HEK293 (cell line): ENCODE data around the gene AURKAIP1.
A peak's percentile ranks its signal among the peaks of the same experiment; 100 is the strongest.

Source experiments
- CTCF ChIA-PET: fragments of 350-600 bp; formaldehyde crosslinking; extraction: SDS; loops from one replicate; lab custom pipeline; 2021; ENCODE audit warnings: antibody characterized with exemption; lab: Yijun Ruan, JAX
- POLR2A ChIA-PET: fragments of 300-600 bp; formaldehyde crosslinking; extraction: SDS; loops from one replicate; lab custom pipeline; 2020; ENCODE audit warnings: antibody characterized with exemption, inconsistent platforms; lab: Yijun Ruan, JAX
- H3K27ac ChIP-seq: fragments of 200-500 bp; sonication (Bioruptor generic); 2 replicates; pipeline ENCODE4 v1.5.1; 2014; ENCODE audit warnings: low read depth, low read length, control low read depth, inconsistent platforms; ENCODE audit errors: extremely low read depth
- H3K36me3 ChIP-seq, 2 experiments: fragments of 200-500 bp in 1 of 2; sonication (Bioruptor generic) in 1 of 2; 1 replicate in 1 of 2; 2 replicates in 1 of 2; pipeline ENCODE4 v1.5.1; 2014 to 2017; ENCODE audit warnings: inconsistent platforms in 2 of 2, low read length in 2 of 2; ENCODE audit not compliant: control insufficient read depth in 2 of 2, insufficient read depth in 1 of 2
- H3K4me1 ChIP-seq: fragments of 200-500 bp; sonication (Bioruptor generic); 2 replicates; pipeline ENCODE4 v1.5.1; 2014; ENCODE audit warnings: mild to moderate bottlenecking, low read length, inconsistent platforms; ENCODE audit not compliant: control insufficient read depth, insufficient read depth
- H3K4me3 ChIP-seq: 2 replicates; pipeline ENCODE4 v1.5.1; 2011; ENCODE audit warnings: low read depth, mild to moderate bottlenecking, control low read depth, low read length, moderate library complexity
- H3K9me3 ChIP-seq: fragments of 200-500 bp; sonication (Bioruptor generic); 2 replicates; pipeline ENCODE4 v1.5.1; 2014; ENCODE audit warnings: low read depth, low read length, inconsistent platforms; ENCODE audit not compliant: control insufficient read depth, insufficient read depth
- EGR2 ChIP-seq: fragments of 450-650 bp; formaldehyde crosslinking; IDR thresholded peaks from 2 replicates; pipeline ENCODE4 v1.5.1; 2016; ENCODE audit warnings: low read depth, missing biosample characterization, missing genetic modification characterization
- GLIS1 ChIP-seq: fragments of 450-650 bp; formaldehyde crosslinking; IDR thresholded peaks from 2 replicates; pipeline ENCODE4 v1.5.1; 2016; ENCODE audit warnings: missing biosample characterization, missing genetic modification characterization
- GLIS2 ChIP-seq: fragments of 450-650 bp; formaldehyde crosslinking; IDR thresholded peaks from 2 replicates; pipeline ENCODE4 v1.5.1; 2016; ENCODE audit warnings: missing biosample characterization, missing genetic modification characterization
- KLF1 ChIP-seq: fragments of 450-650 bp; formaldehyde crosslinking; IDR thresholded peaks from 2 replicates; pipeline ENCODE4 v1.5.1; 2016; ENCODE audit warnings: missing biosample characterization, missing genetic modification characterization
- KLF8 ChIP-seq: fragments of 450-650 bp; formaldehyde crosslinking; IDR thresholded peaks from 2 replicates; pipeline ENCODE4 v1.5.1; 2016; ENCODE audit warnings: missing biosample characterization, missing genetic modification characterization
- MEIS1 ChIP-seq: sonication (generic); formaldehyde crosslinking; IDR thresholded peaks from 2 replicates; pipeline ENCODE4 v1.8.1; 2022; ENCODE audit warnings: missing genetic modification reagents, mild to moderate bottlenecking, borderline replicate concordance
- PATZ1 ChIP-seq: fragments of 450-650 bp; formaldehyde crosslinking; IDR thresholded peaks from 2 replicates; pipeline ENCODE4 v1.5.1; 2016; ENCODE audit warnings: missing biosample characterization, missing genetic modification characterization
- SCRT2 ChIP-seq: fragments of 450-650 bp; formaldehyde crosslinking; IDR thresholded peaks from 2 replicates; pipeline ENCODE4 v1.5.1; 2016; ENCODE audit warnings: missing biosample characterization, missing genetic modification characterization
- SP2 ChIP-seq: fragments of 450-650 bp; formaldehyde crosslinking; IDR thresholded peaks from 2 replicates; pipeline ENCODE4 v1.5.1; 2016; ENCODE audit warnings: missing biosample characterization, missing genetic modification characterization
- SP7 ChIP-seq: fragments of 450-650 bp; formaldehyde crosslinking; IDR thresholded peaks from 2 replicates; pipeline ENCODE4 v1.5.1; 2016; ENCODE audit warnings: missing biosample characterization, missing genetic modification characterization
- ZBTB20 ChIP-seq: fragments of 450-650 bp; formaldehyde crosslinking; IDR thresholded peaks from 2 replicates; pipeline ENCODE4 v1.5.1; 2016; ENCODE audit warnings: missing biosample characterization, missing genetic modification characterization
- ZBTB48 ChIP-seq: fragments of 450-650 bp; formaldehyde crosslinking; IDR thresholded peaks from 2 replicates; pipeline ENCODE4 v1.5.1; 2016; ENCODE audit warnings: missing biosample characterization, missing genetic modification characterization
- ZBTB8A ChIP-seq: fragments of 450-650 bp; formaldehyde crosslinking; IDR thresholded peaks from 2 replicates; pipeline ENCODE4 v1.5.1; 2016; ENCODE audit warnings: missing biosample characterization, missing genetic modification characterization
- ZEB2 ChIP-seq: fragments of 450-650 bp; formaldehyde crosslinking; IDR thresholded peaks from 2 replicates; pipeline ENCODE4 v1.5.1; 2016; ENCODE audit warnings: missing biosample characterization, missing genetic modification characterization
- ZFHX2 ChIP-seq: fragments of 450-650 bp; formaldehyde crosslinking; conservative IDR thresholded peaks from 2 replicates; pipeline ENCODE4 v1.5.1; 2016; ENCODE audit warnings: missing biosample characterization, missing genetic modification characterization
- ZIC2 ChIP-seq: fragments of 450-650 bp; formaldehyde crosslinking; IDR thresholded peaks from 2 replicates; pipeline ENCODE4 v1.5.1; 2016; ENCODE audit warnings: missing biosample characterization, missing genetic modification characterization
- ZNF10 ChIP-seq: fragments of 450-650 bp; formaldehyde crosslinking; IDR thresholded peaks from 2 replicates; pipeline ENCODE4 v1.5.1; 2017; ENCODE audit warnings: missing biosample characterization, missing genetic modification characterization
- ZNF335 ChIP-seq: fragments of 450-650 bp; formaldehyde crosslinking; conservative IDR thresholded peaks from 2 replicates; pipeline ENCODE4 v1.5.1; 2016; ENCODE audit warnings: missing biosample characterization, missing genetic modification characterization
- ZNF350 ChIP-seq: fragments of 450-650 bp; formaldehyde crosslinking; IDR thresholded peaks from 2 replicates; pipeline ENCODE4 v1.5.0; 2017; ENCODE audit warnings: missing biosample characterization, mild to moderate bottlenecking, missing genetic modification characterization
- ZNF37A ChIP-seq: fragments of 450-650 bp; IDR thresholded peaks from 2 replicates; pipeline ENCODE4 v1.5.1; 2018; ENCODE audit warnings: missing biosample characterization, missing genetic modification characterization
- ZNF423 ChIP-seq: fragments of 450-650 bp; formaldehyde crosslinking; IDR thresholded peaks from 2 replicates; pipeline ENCODE4 v1.5.1; 2016; ENCODE audit warnings: missing biosample characterization, missing genetic modification characterization
- ZNF600 ChIP-seq: fragments of 450-650 bp; formaldehyde crosslinking; IDR thresholded peaks from 2 replicates; pipeline ENCODE4 v1.5.1; 2016; ENCODE audit warnings: missing biosample characterization, missing genetic modification characterization
- ZNF610 ChIP-seq: fragments of 450-650 bp; formaldehyde crosslinking; IDR thresholded peaks from 2 replicates; pipeline ENCODE4 v1.5.1; 2016; ENCODE audit warnings: missing biosample characterization, missing genetic modification characterization, borderline replicate concordance
- ZNF629 ChIP-seq: fragments of 450-650 bp; formaldehyde crosslinking; IDR thresholded peaks from 2 replicates; pipeline ENCODE4 v1.5.1; 2017; ENCODE audit warnings: missing biosample characterization, missing genetic modification characterization
- ZNF76 ChIP-seq: fragments of 450-650 bp; formaldehyde crosslinking; IDR thresholded peaks from 2 replicates; pipeline ENCODE4; 2016; ENCODE audit warnings: low read depth, missing biosample characterization, missing genetic modification characterization, borderline replicate concordance
- ZNF768 ChIP-seq: fragments of 450-650 bp; formaldehyde crosslinking; IDR thresholded peaks from 2 replicates; pipeline ENCODE4 v1.5.1; 2018; ENCODE audit warnings: missing biosample characterization, mild to moderate bottlenecking, missing genetic modification characterization
- ZXDB ChIP-seq: fragments of 450-650 bp; formaldehyde crosslinking; IDR thresholded peaks from 2 replicates; pipeline ENCODE4 v1.5.1; 2016; ENCODE audit warnings: missing biosample characterization, missing genetic modification characterization
- TF ChIP-seq, protein P1 (sequence below): fragments of 450-650 bp; formaldehyde crosslinking; IDR thresholded peaks from 2 replicates; pipeline ENCODE4 v1.5.1; 2016; ENCODE audit warnings: missing biosample characterization, missing genetic modification characterization
- TF ChIP-seq, protein P2 (sequence below): fragments of 450-650 bp; formaldehyde crosslinking; optimal IDR thresholded peaks from 2 replicates; pipeline ENCODE3; 2016; ENCODE audit warnings: missing biosample characterization, mild to moderate bottlenecking, missing genetic modification characterization
- TF ChIP-seq, protein P3 (sequence below): fragments of 450-650 bp; IDR thresholded peaks from 2 replicates; pipeline ENCODE4 v1.5.1; 2018; ENCODE audit warnings: missing biosample characterization, mild to moderate bottlenecking, missing genetic modification characterization
- TF ChIP-seq, protein P4 (sequence below): fragments of 450-650 bp; formaldehyde crosslinking; IDR thresholded peaks from 2 replicates; pipeline ENCODE4 v1.5.1; 2016; ENCODE audit warnings: missing biosample characterization, missing genetic modification characterization

AURKAIP1 gene

GRCh38 chr1:1353389-1354151 is 21.4 kb downstream of the AURKAIP1 start:
- POLR2A ChIA-PET, result interaction anchor here (0.6 to 0.9 kb wide), 5 partner anchors 17 to 687 kb away, joined by 3 to 4 read pairs (median 3); partner anchors contain the start of gene AURKAIP1
- Histone ChIP-seq H3K36me3 (no peaks in the 10 kb centered on the region), H3K9me3 (no peaks in the 10 kb centered on the region), H3K4me3 (no peak overlapping the region), H3K4me1 (peaks cover 7% of the 10 kb centered on the region; the same call in 1 of the 2 replicates), H3K27ac (no peak overlapping the region)
- CTCF ChIA-PET, result interaction anchor here (0.6 to 2.7 kb wide), 2 partner anchors 15 to 18 kb away, joined by 3 to 15 read pairs; no protein-coding TSS in a partner anchor
- TF ChIP-seq, protein P1, sequence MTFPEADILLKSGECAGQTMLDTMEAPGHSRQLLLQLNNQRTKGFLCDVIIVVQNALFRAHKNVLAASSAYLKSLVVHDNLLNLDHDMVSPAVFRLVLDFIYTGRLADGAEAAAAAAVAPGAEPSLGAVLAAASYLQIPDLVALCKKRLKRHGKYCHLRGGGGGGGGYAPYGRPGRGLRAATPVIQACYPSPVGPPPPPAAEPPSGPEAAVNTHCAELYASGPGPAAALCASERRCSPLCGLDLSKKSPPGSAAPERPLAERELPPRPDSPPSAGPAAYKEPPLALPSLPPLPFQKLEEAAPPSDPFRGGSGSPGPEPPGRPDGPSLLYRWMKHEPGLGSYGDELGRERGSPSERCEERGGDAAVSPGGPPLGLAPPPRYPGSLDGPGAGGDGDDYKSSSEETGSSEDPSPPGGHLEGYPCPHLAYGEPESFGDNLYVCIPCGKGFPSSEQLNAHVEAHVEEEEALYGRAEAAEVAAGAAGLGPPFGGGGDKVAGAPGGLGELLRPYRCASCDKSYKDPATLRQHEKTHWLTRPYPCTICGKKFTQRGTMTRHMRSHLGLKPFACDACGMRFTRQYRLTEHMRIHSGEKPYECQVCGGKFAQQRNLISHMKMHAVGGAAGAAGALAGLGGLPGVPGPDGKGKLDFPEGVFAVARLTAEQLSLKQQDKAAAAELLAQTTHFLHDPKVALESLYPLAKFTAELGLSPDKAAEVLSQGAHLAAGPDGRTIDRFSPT, result peak; percentile 21; the same call in 1 of the 2 replicates
- TF ChIP-seq KLF1 (tag by site-specific recombination), result peak; percentile 45; the same call in 1 of the 2 replicates
- TF ChIP-seq ZNF350, result no peak
- TF ChIP-seq ZBTB20 (tag by site-specific recombination), result peak; percentile 81
- peak; percentile 67 for TF ChIP-seq ZNF600 (tag by site-specific recombination)
- 0 out of 2 replicates have a peak, but pooled peaks have one; percentile 30 for TF ChIP-seq ZNF610 (tag by site-specific recombination)
- TF ChIP-seq, protein P2, sequence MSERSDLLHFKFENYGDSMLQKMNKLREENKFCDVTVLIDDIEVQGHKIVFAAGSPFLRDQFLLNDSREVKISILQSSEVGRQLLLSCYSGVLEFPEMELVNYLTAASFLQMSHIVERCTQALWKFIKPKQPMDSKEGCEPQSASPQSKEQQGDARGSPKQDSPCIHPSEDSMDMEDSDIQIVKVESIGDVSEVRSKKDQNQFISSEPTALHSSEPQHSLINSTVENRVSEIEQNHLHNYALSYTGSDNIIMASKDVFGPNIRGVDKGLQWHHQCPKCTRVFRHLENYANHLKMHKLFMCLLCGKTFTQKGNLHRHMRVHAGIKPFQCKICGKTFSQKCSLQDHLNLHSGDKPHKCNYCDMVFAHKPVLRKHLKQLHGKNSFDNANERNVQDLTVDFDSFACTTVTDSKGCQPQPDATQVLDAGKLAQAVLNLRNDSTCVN, result peak; percentile 40
- peak; percentile 60 for TF ChIP-seq ZBTB8A (tag by site-specific recombination)
- TF ChIP-seq GLIS1 (tag by site-specific recombination), result peak; percentile 97
- no peak for TF ChIP-seq ZNF37A (tag by site-specific recombination)
- TF ChIP-seq ZXDB (tag by site-specific recombination), result peak; percentile 49
- TF ChIP-seq ZBTB48 (tag by site-specific recombination), result no peak
- TF ChIP-seq SCRT2 (tag by site-specific recombination), result no peak
- TF ChIP-seq ZNF768 (tag by site-specific recombination), result no peak
- peak; percentile 65 for TF ChIP-seq ZNF10
- TF ChIP-seq SP2 (tag by site-specific recombination), result peak; percentile 9
- peak; percentile 83 for TF ChIP-seq ZFHX2 (tag by site-specific recombination)
- peak; percentile 85 for TF ChIP-seq ZNF335 (tag by site-specific recombination)
- TF ChIP-seq ZEB2 (tag by site-specific recombination), result no peak
- TF ChIP-seq KLF8 (tag by site-specific recombination), result peak; percentile 58; the same call in 1 of the 2 replicates
- peak; percentile 82 for TF ChIP-seq GLIS2
- TF ChIP-seq ZIC2 (tag by site-specific recombination), result peak; percentile 87
- TF ChIP-seq, protein P3, sequence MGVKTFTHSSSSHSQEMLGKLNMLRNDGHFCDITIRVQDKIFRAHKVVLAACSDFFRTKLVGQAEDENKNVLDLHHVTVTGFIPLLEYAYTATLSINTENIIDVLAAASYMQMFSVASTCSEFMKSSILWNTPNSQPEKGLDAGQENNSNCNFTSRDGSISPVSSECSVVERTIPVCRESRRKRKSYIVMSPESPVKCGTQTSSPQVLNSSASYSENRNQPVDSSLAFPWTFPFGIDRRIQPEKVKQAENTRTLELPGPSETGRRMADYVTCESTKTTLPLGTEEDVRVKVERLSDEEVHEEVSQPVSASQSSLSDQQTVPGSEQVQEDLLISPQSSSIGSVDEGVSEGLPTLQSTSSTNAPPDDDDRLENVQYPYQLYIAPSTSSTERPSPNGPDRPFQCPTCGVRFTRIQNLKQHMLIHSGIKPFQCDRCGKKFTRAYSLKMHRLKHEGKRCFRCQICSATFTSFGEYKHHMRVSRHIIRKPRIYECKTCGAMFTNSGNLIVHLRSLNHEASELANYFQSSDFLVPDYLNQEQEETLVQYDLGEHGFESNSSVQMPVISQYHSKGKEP (tag by site-specific recombination), result no peak
- peak; percentile 89 for TF ChIP-seq ZNF423 (tag by site-specific recombination)
- TF ChIP-seq EGR2 (tag by site-specific recombination), result peak; percentile 72
- no peak; the same call in none of the 2 replicates for TF ChIP-seq SP7
- peak; percentile 94 for TF ChIP-seq PATZ1 (tag by site-specific recombination)
- TF ChIP-seq ZNF76 (tag by site-specific recombination), result peak; percentile 78
- TF ChIP-seq MEIS1, result no peak
- peak; percentile 31; the same call in 1 of the 2 replicates for TF ChIP-seq ZNF629 (tag by site-specific recombination)
- TF ChIP-seq, protein P4, sequence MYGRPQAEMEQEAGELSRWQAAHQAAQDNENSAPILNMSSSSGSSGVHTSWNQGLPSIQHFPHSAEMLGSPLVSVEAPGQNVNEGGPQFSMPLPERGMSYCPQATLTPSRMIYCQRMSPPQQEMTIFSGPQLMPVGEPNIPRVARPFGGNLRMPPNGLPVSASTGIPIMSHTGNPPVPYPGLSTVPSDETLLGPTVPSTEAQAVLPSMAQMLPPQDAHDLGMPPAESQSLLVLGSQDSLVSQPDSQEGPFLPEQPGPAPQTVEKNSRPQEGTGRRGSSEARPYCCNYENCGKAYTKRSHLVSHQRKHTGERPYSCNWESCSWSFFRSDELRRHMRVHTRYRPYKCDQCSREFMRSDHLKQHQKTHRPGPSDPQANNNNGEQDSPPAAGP, result peak; percentile 48
